ENCODE measurements around the gene CCDC6.

GRCh38 chr10:59880971-59881510 is 25.3 kb downstream of the CCDC6 start:
- TF ChIP-seq RAD21 (conservative IDR thresholded peaks at IDR 0.05): no peak
- TF ChIP-seq CTCF (IDR thresholded peaks at IDR 0.05; ENCODE audit: poor library complexity, severe bottlenecking): no peak
- TF ChIP-seq POLR2AphosphoS5 (IDR thresholded peaks at IDR 0.05): no peak
- no peak for TF ChIP-seq TAF1 (IDR thresholded peaks at IDR 0.05; ENCODE audit: low read depth)

Data from neural cell (in vitro differentiated cells).